Measurements from ENCODE around the gene GMDS. TPM values are rescaled to one million over a fixed set of nuclear protein-coding genes. Genes with fewer than 3 reads are reported as not detected.

Gene GMDS
- total RNA-seq, 1 experiment from 2014 or later, result 27.6 TPM

DNA sequence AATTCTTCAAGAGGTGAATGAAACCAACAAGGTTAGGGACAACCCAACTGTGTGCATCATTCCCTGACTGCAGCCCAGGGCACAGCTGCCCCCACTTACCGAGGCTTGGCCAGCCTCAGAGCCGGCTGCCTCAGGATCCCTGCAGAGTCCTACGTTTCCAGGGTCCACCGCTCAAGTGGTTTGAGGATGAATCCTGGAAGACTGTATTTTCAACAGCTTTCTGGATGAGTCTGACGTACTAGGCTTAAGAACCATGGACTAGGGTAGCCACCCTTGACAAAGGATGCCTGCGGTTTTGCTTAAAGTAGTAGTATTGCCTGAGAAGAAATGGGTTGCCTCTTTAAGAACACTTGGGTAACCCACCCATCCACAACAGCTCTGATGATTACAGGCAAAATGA lies 534.3 kb downstream of the GMDS start:
- Histone ChIP-seq H3T11ph (ENCODE audit: low read length) (no peak overlapping the region), H3K14ac (ENCODE audit: insufficient read depth, low read length) (no peak overlapping the region), H3K9ac (ENCODE audit: extremely low read depth, insufficient read length, low read length) (no peak overlapping the region), H3K18ac (ENCODE audit: insufficient read length, low read depth, low read length) (no peak overlapping the region), H3K9me3 (ENCODE audit: control insufficient read depth, low read depth, low read length) (no peaks in the 10 kb centered on the region), H3K79me2 (ENCODE audit: insufficient read depth, low read length) (no peaks in the 10 kb centered on the region), H2BK5ac (ENCODE audit: insufficient read length, low read length) (no peak overlapping the region), H3K27me3 (ENCODE audit: insufficient read depth, low read length) (no peaks in the 10 kb centered on the region), H4K91ac (ENCODE audit: insufficient read length, low read depth, low read length) (no peak overlapping the region), H2BK15ac (ENCODE audit: low read depth, low read length) (no peak overlapping the region), H3K79me1 (ENCODE audit: insufficient read depth, low read depth, low read length, poor library complexity, severe bottlenecking) (no peaks in the 10 kb centered on the region), H4K20me1 (ENCODE audit: control insufficient read depth, insufficient read depth, insufficient read length) (no peaks in the 10 kb centered on the region), H3K4me1 (ENCODE audit: insufficient read depth, low read length) (no peaks in the 10 kb centered on the region), H3K4ac (ENCODE audit: low read depth, low read length) (no peak overlapping the region), H4K8ac (replicated peaks; ENCODE audit: insufficient read length, low read depth, low read length) (no peak overlapping the region), H2AFZ (ENCODE audit: low read length) (no peak overlapping the region), H2AK5ac (ENCODE audit: insufficient read length, low read length) (no peak overlapping the region), H2BK20ac (ENCODE audit: low read depth, low read length, poor library complexity, severe bottlenecking) (no peak overlapping the region), H4K5ac (ENCODE audit: insufficient read length, low read depth, low read length) (no peak overlapping the region), H2BK120ac (ENCODE audit: low read depth, low read length, poor library complexity, severe bottlenecking) (no peak overlapping the region), H3K56ac (ENCODE audit: insufficient read length, low read depth, low read length) (no peak overlapping the region), H3K4me2 (ENCODE audit: insufficient read depth, insufficient read length, low read length) (no peak overlapping the region), H3K23me2 (ENCODE audit: insufficient read length, low read depth, low read length, poor library complexity, severe bottlenecking) (no peaks in the 10 kb centered on the region), H3K23ac (ENCODE audit: insufficient read length, low read depth, low read length) (no peak overlapping the region), H3K27ac (ENCODE audit: insufficient read length, low read depth, low read length) (no peak overlapping the region), H2BK12ac (ENCODE audit: insufficient read length, low read depth, low read length) (no peak overlapping the region)
- Mint-ChIP-seq H3K27ac (no peak overlapping the region), H3K36me3 (ENCODE audit: insufficient read depth in 1 of 3, low read depth in 3 of 3) (no peaks in the 10 kb centered on the region), H3K9me3 (no peaks in the 10 kb centered on the region), H3K4me3 (no peak overlapping the region), H3K27me3 (ENCODE audit: low read depth) (no peaks in the 10 kb centered on the region), H3K4me1 (peaks cover 0 to 4% of the 10 kb centered on the region in 2 experiments; a peak in 3 of 4 replicates)
- DNase-seq, result no peak
- no CpG with 5 or more reads among the region's 6 CpGs for WGBS (ENCODE audit: extremely low coverage, insufficient read length, low lambda C conversion rate)
- no peak for TF ChIP-seq CTCF (conservative IDR thresholded peaks at IDR 0.05)
